Gastroesophageal sphincter (tissue), 4 donors: ENCODE results near the gene OTULINL. TPM values are rescaled to one million over a fixed set of nuclear protein-coding genes. Genes with fewer than 3 reads are reported as not detected.

Source experiments
- ATAC-seq: fragments of 150-250 bp; one replicate; pipeline ENCODE4 v1.9.1; 2016; ENCODE audit warnings: mild to moderate bottlenecking, moderate library complexity
- H3K27ac ChIP-seq, 4 donors: fragments of 200-600 bp; sonication (generic) in 3 of 4; 1 replicate in 3 of 4; 2 replicates in 1 of 4; pipeline ENCODE4 v1.5.1; 2016 to 2019
- H3K27me3 ChIP-seq: fragments of 200-600 bp; sonication (generic); one replicate; pipeline ENCODE4 v1.5.1; 2019
- H3K36me3 ChIP-seq, 2 donors: fragments of 200-600 bp; sonication (generic); one replicate each; pipeline ENCODE4 v1.5.1; 2019; ENCODE audit warnings: control low read depth in 1 of 2
- H3K4me1 ChIP-seq, 3 donors: fragments of 200-600 bp; sonication (generic); 1 replicate in 2 of 3; 2 replicates in 1 of 3; pipeline ENCODE4 v1.5.1; 2016 to 2019; ENCODE audit warnings: control low read depth in 2 of 3
- H3K4me3 ChIP-seq, 2 donors: fragments of 200-600 bp; sonication (generic); one replicate each; pipeline ENCODE4 v1.5.1; 2019; ENCODE audit warnings: mild to moderate bottlenecking in 1 of 2, moderate library complexity in 1 of 2
- H3K9me3 ChIP-seq, 3 donors: fragments of 200-600 bp; sonication (generic); one replicate each; pipeline ENCODE4 v1.5.1; 2017 to 2019; ENCODE audit warnings: control low read depth in 2 of 3
- CTCF ChIP-seq, 4 experiments: fragments of 200-600 bp in 2 of 4; fragments of 450-650 bp in 2 of 4; sonication (generic) in 1 of 4; IDR thresholded peaks; one replicate each; pipeline ENCODE4 v1.5.1; 2017 to 2019; ENCODE audit warnings: antibody characterized with exemption in 4 of 4, mild to moderate bottlenecking in 2 of 4, moderate library complexity in 2 of 4
- EP300 ChIP-seq: sonication (generic); formaldehyde crosslinking; IDR thresholded peaks from one replicate; pipeline ENCODE4 v1.6.1; 2017; ENCODE audit warnings: antibody characterized with exemption, mild to moderate bottlenecking
- POLR2A ChIP-seq, 2 donors: fragments of 450-650 bp; IDR thresholded peaks; one replicate each; pipeline ENCODE4 v1.6.1; 2017; ENCODE audit warnings: antibody characterized with exemption in 2 of 2, mild to moderate bottlenecking in 2 of 2, moderate library complexity in 1 of 2
- POLR2AphosphoS5 ChIP-seq: sonication (generic); formaldehyde crosslinking; IDR thresholded peaks from one replicate; pipeline ENCODE4 v1.6.1; 2017; ENCODE audit warnings: antibody characterized with exemption
- WGBS, 2 donors: methylation state at CpG; one replicate each; pipeline ENCODE4 v1.1.5; 2018; ENCODE audit warnings: low coverage in 1 of 2; 5-methylcytosine and 5-hydroxymethylcytosine counted together
- total RNA-seq, 4 donors: library from RNA; depleted of rRNA; stranded (reverse); fragments of >200 nt; gene quantifications; one replicate each; pipeline ENCODE4 v1.1.0, GENCODE V29; 2016

OTULINL gene
- total RNA-seq, 4 donors from 2014 or later: 1.4 to 11.3 (median 5.1) TPM

- TF ChIP-seq POLR2A (IDR thresholded peaks at IDR 0.05) (no peak), POLR2AphosphoS5 (no peak), EP300 (no peak), CTCF (IDR thresholded peaks at IDR 0.05) (no peak)
- no peak overlapping the region for H3K4me3 ChIP-seq
- no peak for ATAC-seq
- no peak overlapping the region for H3K27ac ChIP-seq
- 86 to 87% methylated on average over 4 to 7 of the region's 8 CpGs for WGBS, 2 donors
- H3K27me3 ChIP-seq: no peaks in the 10 kb centered on the region
- no peaks in the 10 kb centered on the region for H3K36me3 ChIP-seq
- H3K4me1 ChIP-seq: no peaks in the 10 kb centered on the region
- H3K9me3 ChIP-seq: no peaks in the 10 kb centered on the region
Measured at GRCh38 chr5:14607104-14607503, 25.5 kb downstream of the OTULINL start.

- no peaks in the 10 kb centered on the region for H3K36me3 ChIP-seq
- WGBS, 2 donors: 67 to 100% methylated on average over 1 to 2 of the region's 2 CpGs
- no peaks in the 10 kb centered on the region for H3K27me3 ChIP-seq
- H3K4me1 ChIP-seq: no peaks in the 10 kb centered on the region
- no peak overlapping the region for H3K4me3 ChIP-seq
- TF ChIP-seq CTCF (IDR thresholded peaks at IDR 0.05) (no peak), EP300 (no peak), POLR2AphosphoS5 (no peak)
- H3K9me3 ChIP-seq: no peaks in the 10 kb centered on the region
- no peak overlapping the region for H3K27ac ChIP-seq
- no peak for ATAC-seq
Measured at GRCh38 chr5:14608169-14608568, 26.6 kb downstream of the OTULINL start.

- no peak overlapping the region for H3K27ac ChIP-seq
- no peaks in the 10 kb centered on the region for H3K9me3 ChIP-seq
- WGBS, 2 donors: 38 to 57% methylated on average over 2 of the region's 2 CpGs
- no peaks in the 10 kb centered on the region for H3K27me3 ChIP-seq
- H3K4me3 ChIP-seq: no peak overlapping the region
- ATAC-seq: no peak
- H3K4me1 ChIP-seq: no peaks in the 10 kb centered on the region
- TF ChIP-seq CTCF (IDR thresholded peaks at IDR 0.05) (no peak), POLR2AphosphoS5 (no peak), POLR2A (IDR thresholded peaks at IDR 0.05) (no peak), EP300 (no peak)
- H3K36me3 ChIP-seq: peaks cover 0 to 4% of the 10 kb centered on the region in 2 donors
Measured at GRCh38 chr5:14611737-14612136, 30.1 kb downstream of the OTULINL start.

GRCh38 chr5:14614490-14614889 lies 32.9 kb downstream of the OTULINL start:
- H3K4me1 ChIP-seq: no peaks in the 10 kb centered on the region
- no peak overlapping the region for H3K27ac ChIP-seq
- peaks cover 0 to 4% of the 10 kb centered on the region in 2 donors for H3K36me3 ChIP-seq
- TF ChIP-seq CTCF (IDR thresholded peaks at IDR 0.05) (no peak), EP300 (no peak), POLR2AphosphoS5 (no peak), POLR2A (IDR thresholded peaks at IDR 0.05) (no peak)
- no peaks in the 10 kb centered on the region for H3K9me3 ChIP-seq
- no peak overlapping the region for H3K4me3 ChIP-seq
- no peak for ATAC-seq
- 84 to 86% methylated on average over 5 of the region's 5 CpGs for WGBS, 2 donors
- H3K27me3 ChIP-seq: no peaks in the 10 kb centered on the region

GRCh38 chr5:14615365-14615764 lies 33.8 kb downstream of the OTULINL start:
- no peaks in the 10 kb centered on the region for H3K9me3 ChIP-seq
- no peak for TF ChIP-seq EP300
- no peak for TF ChIP-seq POLR2AphosphoS5
- TF ChIP-seq POLR2A (IDR thresholded peaks at IDR 0.05): no peak
- TF ChIP-seq CTCF (IDR thresholded peaks at IDR 0.05): no peak
- no peaks in the 10 kb centered on the region for H3K27me3 ChIP-seq
- H3K4me1 ChIP-seq: no peaks in the 10 kb centered on the region
- peaks cover 0 to 4% of the 10 kb centered on the region in 2 donors for H3K36me3 ChIP-seq
- H3K27ac ChIP-seq: no peak overlapping the region
- no peak overlapping the region for H3K4me3 ChIP-seq
- no peak for ATAC-seq
- WGBS, 2 donors: 82 to 100% methylated on average over 3 of the region's 4 CpGs
